Liver (tissue), 9 donors: ENCODE measurements around the gene KIF6. TPM values are rescaled to one million over a fixed set of nuclear protein-coding genes. Genes with fewer than 3 reads are reported as not detected.

Experiments
- DNase-seq: peaks from one replicate; pipeline ENCODE4 v3.0.0-alpha.2; 2017; ENCODE audit warnings: low spot score
- H3K27ac ChIP-seq, 2 donors: one replicate each; pipeline ENCODE4 v1.7.0; 2013; ENCODE audit warnings: inconsistent platforms in 2 of 2, low read length in 2 of 2, control low read depth in 1 of 2, low read depth in 1 of 2, mild to moderate bottlenecking in 1 of 2
- H3K27me3 ChIP-seq, 4 donors: one replicate each; pipeline versions ENCODE4 v1.6.1 to v1.7.0; 2013; ENCODE audit warnings: low read length in 3 of 4, inconsistent platforms in 1 of 4, mild to moderate bottlenecking in 1 of 4, moderate library complexity in 1 of 4; ENCODE audit not compliant: control insufficient read depth in 4 of 4, insufficient read depth in 4 of 4
- H3K36me3 ChIP-seq, 4 donors: one replicate each; pipeline versions ENCODE4 v1.6.1 to v1.7.0; 2013; ENCODE audit warnings: low read length in 3 of 4, mild to moderate bottlenecking in 3 of 4, low read depth in 1 of 4, moderate library complexity in 1 of 4; ENCODE audit not compliant: control insufficient read depth in 4 of 4, insufficient read depth in 3 of 4
- H3K4me1 ChIP-seq, 4 donors: one replicate each; pipeline versions ENCODE4 v1.6.1 to v1.7.0; 2013; ENCODE audit warnings: low read length in 3 of 4, mild to moderate bottlenecking in 3 of 4, moderate library complexity in 1 of 4; ENCODE audit not compliant: control insufficient read depth in 4 of 4, insufficient read depth in 4 of 4
- H3K4me3 ChIP-seq, 3 donors: one replicate each; pipeline versions ENCODE4 v1.6.1 to v1.7.0; 2013; ENCODE audit warnings: low read length in 3 of 3, control low read depth in 1 of 3, low read depth in 1 of 3, mild to moderate bottlenecking in 1 of 3
- H3K9ac ChIP-seq, 2 donors: one replicate each; pipeline ENCODE4 v1.7.0; 2013; ENCODE audit warnings: low read length in 2 of 2, mild to moderate bottlenecking in 2 of 2, moderate library complexity in 2 of 2, control low read depth in 1 of 2, low read depth in 1 of 2
- H3K9me3 ChIP-seq, 4 donors: one replicate each; pipeline versions ENCODE4 v1.6.1 to v1.7.0; 2013; ENCODE audit warnings: low read length in 3 of 4; ENCODE audit not compliant: control insufficient read depth in 4 of 4
- CTCF ChIP-seq: fragments of 150-350 bp; IDR thresholded peaks from 2 replicates; pipeline ENCODE4 v1.5.1; 2017; ENCODE audit warnings: improper control_type of control experiment, low read depth, low read length; ENCODE audit not compliant: missing input control
- EGR1 ChIP-seq, 2 donors: IDR thresholded peaks; 2 replicates each; pipeline ENCODE4 v1.6.1; 2016 to 2018; ENCODE audit warnings: antibody characterized with exemption in 2 of 2, low read depth in 2 of 2
- FOXA1 ChIP-seq: IDR thresholded peaks from 2 replicates; pipeline ENCODE4 v1.6.1; 2016; ENCODE audit warnings: antibody characterized with exemption
- FOXA2 ChIP-seq: IDR thresholded peaks from 2 replicates; pipeline ENCODE4 v1.6.1; 2016; ENCODE audit warnings: antibody characterized with exemption
- GABPA ChIP-seq, 2 donors: IDR thresholded peaks in 1 of 2; conservative IDR thresholded peaks in 1 of 2; 2 replicates each; pipeline ENCODE4 v1.6.1; 2016; ENCODE audit warnings: antibody characterized with exemption in 2 of 2, mild to moderate bottlenecking in 1 of 2, moderate library complexity in 1 of 2
- HNF4A ChIP-seq, 2 donors: conservative IDR thresholded peaks; 2 replicates each; pipeline ENCODE4 v1.6.1; 2016; ENCODE audit warnings: antibody characterized with exemption in 2 of 2, mild to moderate bottlenecking in 2 of 2
- HNF4G ChIP-seq: IDR thresholded peaks from 2 replicates; pipeline ENCODE4 v1.6.1; 2016; ENCODE audit warnings: antibody characterized with exemption
- JUND ChIP-seq, 2 donors: IDR thresholded peaks; 2 replicates each; pipeline ENCODE4 v1.6.1; 2016; ENCODE audit warnings: antibody characterized with exemption in 2 of 2
- NR2F2 ChIP-seq: IDR thresholded peaks from 2 replicates; pipeline ENCODE4 v1.6.1; 2016; ENCODE audit warnings: antibody characterized with exemption
- RAD21 ChIP-seq, 2 donors: IDR thresholded peaks; 2 replicates each; pipeline ENCODE4 v1.6.1; 2016; ENCODE audit warnings: antibody characterized with exemption in 2 of 2, mild to moderate bottlenecking in 2 of 2
- RXRA ChIP-seq, 2 donors: IDR thresholded peaks; 2 replicates each; pipeline ENCODE4 v1.6.1; 2017 to 2018; ENCODE audit warnings: antibody characterized with exemption in 2 of 2, mild to moderate bottlenecking in 1 of 2
- SP1 ChIP-seq: IDR thresholded peaks from 2 replicates; pipeline ENCODE4 v1.6.1; 2018; ENCODE audit warnings: antibody characterized with exemption, mild to moderate bottlenecking
- TAF1 ChIP-seq: conservative IDR thresholded peaks from 2 replicates; pipeline ENCODE4 v1.6.1; 2016; ENCODE audit warnings: antibody characterized with exemption, mild to moderate bottlenecking
- YY1 ChIP-seq: IDR thresholded peaks from 2 replicates; pipeline ENCODE4 v1.6.1; 2016; ENCODE audit warnings: antibody characterized with exemption, mild to moderate bottlenecking
- ZBTB33 ChIP-seq: IDR thresholded peaks from 2 replicates; pipeline ENCODE4 v1.6.1; 2016; ENCODE audit warnings: antibody characterized with exemption
- WGBS: extraction: QIAGEN DNeasy Blood & Tissue Kit; methylation state at CpG from one replicate; pipeline ENCODE4 v1.1.7; 2013; 5-methylcytosine and 5-hydroxymethylcytosine counted together
- polyA plus RNA-seq, 2 donors: library from polyadenylated mRNA; stranded (reverse) in 1 of 2; unstranded in 1 of 2; fragments of 200-250 nt in 1 of 2; fragments of >200 nt in 1 of 2; fragmentation: Nextera tagmentation in 1 of 2; extraction: Ambion mirVana in 1 of 2; gene quantifications; one replicate each; pipeline versions ENCODE4 v1.2.1 to v1.2.3, GENCODE V29; 2013 to 2015
- total RNA-seq, 2 donors: library from RNA; depleted of rRNA; stranded (reverse); fragments of >200 nt; gene quantifications; one replicate each; pipeline ENCODE4 v1.2.3, GENCODE V29; 2014
- TF ChIP-seq, protein P1 (sequence below): IDR thresholded peaks from 2 replicates; pipeline ENCODE4 v1.6.1; 2016; ENCODE audit warnings: antibody characterized with exemption
- TF ChIP-seq, protein P2 (sequence below): IDR thresholded peaks from 2 replicates; pipeline ENCODE4 v1.6.1; 2016; ENCODE audit warnings: antibody characterized with exemption, mild to moderate bottlenecking
- TF ChIP-seq, protein P3 (sequence below): IDR thresholded peaks from 2 replicates; pipeline ENCODE4 v1.6.1; 2016; ENCODE audit warnings: antibody characterized with exemption
- donor health status: healthy.
- donor health status: healthy.
- donor health status: healthy.
- donor health status: healthy.
- donor health status: healthy.

The KIF6 gene
- total and polyA plus RNA-seq, 4 donors: 0.17 to 7.5 (median 0.29) TPM

- peak; percentile 10 for DNase-seq
- no peak for TF ChIP-seq HNF4G
- no peak for TF ChIP-seq FOXA1
- no peak for TF ChIP-seq CTCF
- no peak for TF ChIP-seq ZBTB33
- no peak for TF ChIP-seq FOXA2
- TF ChIP-seq EGR1 (IDR thresholded peaks at IDR 0.05; ENCODE audit: low read depth in 2 of 2): no peak
- TF ChIP-seq RXRA (IDR thresholded peaks at IDR 0.05): no peak
- TF ChIP-seq, protein P1, sequence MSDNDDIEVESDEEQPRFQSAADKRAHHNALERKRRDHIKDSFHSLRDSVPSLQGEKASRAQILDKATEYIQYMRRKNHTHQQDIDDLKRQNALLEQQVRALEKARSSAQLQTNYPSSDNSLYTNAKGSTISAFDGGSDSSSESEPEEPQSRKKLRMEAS: no peak
- TF ChIP-seq RAD21 (IDR thresholded peaks at IDR 0.05): no peak
- no peak for TF ChIP-seq YY1
- TF ChIP-seq, protein P2, sequence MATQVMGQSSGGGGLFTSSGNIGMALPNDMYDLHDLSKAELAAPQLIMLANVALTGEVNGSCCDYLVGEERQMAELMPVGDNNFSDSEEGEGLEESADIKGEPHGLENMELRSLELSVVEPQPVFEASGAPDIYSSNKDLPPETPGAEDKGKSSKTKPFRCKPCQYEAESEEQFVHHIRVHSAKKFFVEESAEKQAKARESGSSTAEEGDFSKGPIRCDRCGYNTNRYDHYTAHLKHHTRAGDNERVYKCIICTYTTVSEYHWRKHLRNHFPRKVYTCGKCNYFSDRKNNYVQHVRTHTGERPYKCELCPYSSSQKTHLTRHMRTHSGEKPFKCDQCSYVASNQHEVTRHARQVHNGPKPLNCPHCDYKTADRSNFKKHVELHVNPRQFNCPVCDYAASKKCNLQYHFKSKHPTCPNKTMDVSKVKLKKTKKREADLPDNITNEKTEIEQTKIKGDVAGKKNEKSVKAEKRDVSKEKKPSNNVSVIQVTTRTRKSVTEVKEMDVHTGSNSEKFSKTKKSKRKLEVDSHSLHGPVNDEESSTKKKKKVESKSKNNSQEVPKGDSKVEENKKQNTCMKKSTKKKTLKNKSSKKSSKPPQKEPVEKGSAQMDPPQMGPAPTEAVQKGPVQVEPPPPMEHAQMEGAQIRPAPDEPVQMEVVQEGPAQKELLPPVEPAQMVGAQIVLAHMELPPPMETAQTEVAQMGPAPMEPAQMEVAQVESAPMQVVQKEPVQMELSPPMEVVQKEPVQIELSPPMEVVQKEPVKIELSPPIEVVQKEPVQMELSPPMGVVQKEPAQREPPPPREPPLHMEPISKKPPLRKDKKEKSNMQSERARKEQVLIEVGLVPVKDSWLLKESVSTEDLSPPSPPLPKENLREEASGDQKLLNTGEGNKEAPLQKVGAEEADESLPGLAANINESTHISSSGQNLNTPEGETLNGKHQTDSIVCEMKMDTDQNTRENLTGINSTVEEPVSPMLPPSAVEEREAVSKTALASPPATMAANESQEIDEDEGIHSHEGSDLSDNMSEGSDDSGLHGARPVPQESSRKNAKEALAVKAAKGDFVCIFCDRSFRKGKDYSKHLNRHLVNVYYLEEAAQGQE: no peak
- TF ChIP-seq TAF1: no peak
- TF ChIP-seq JUND (IDR thresholded peaks at IDR 0.05): no peak
- TF ChIP-seq HNF4A (conservative IDR thresholded peaks at IDR 0.05): no peak
- no peak for TF ChIP-seq NR2F2
- TF ChIP-seq SP1: no peak
- TF ChIP-seq, protein P3, sequence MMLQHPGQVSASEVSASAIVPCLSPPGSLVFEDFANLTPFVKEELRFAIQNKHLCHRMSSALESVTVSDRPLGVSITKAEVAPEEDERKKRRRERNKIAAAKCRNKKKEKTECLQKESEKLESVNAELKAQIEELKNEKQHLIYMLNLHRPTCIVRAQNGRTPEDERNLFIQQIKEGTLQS: no peak
- TF ChIP-seq GABPA (IDR thresholded peaks at IDR 0.05 in 1 of 2, conservative IDR thresholded peaks at IDR 0.05 in 1 of 2): no peak
- no peaks in the 10 kb centered on the region for H3K27me3 ChIP-seq
- H3K27ac ChIP-seq: no peak overlapping the region
- WGBS: 100% methylated on average over 1 of the region's 1 CpG
- no peaks in the 10 kb centered on the region for H3K36me3 ChIP-seq
- H3K4me1 ChIP-seq: no peaks in the 10 kb centered on the region
- no peak overlapping the region for H3K9ac ChIP-seq
- H3K9me3 ChIP-seq: no peaks in the 10 kb centered on the region
- no peak overlapping the region for H3K4me3 ChIP-seq
Measured at GRCh38 chr6:39445667-39446066, 279.5 kb downstream of the KIF6 start.
